ENCODE measurements around the gene MRM3.

GRCh38 chr17:804541-805435, 22.6 kb downstream of the MRM3 start:
- TF ChIP-seq POLR2A (IDR thresholded peaks at IDR 0.05; ENCODE audit: low read depth, low read length) (no peak), POLR2AphosphoS5 (IDR thresholded peaks at IDR 0.05; ENCODE audit: low read depth, low read length) (no peak), TAF1 (IDR thresholded peaks at IDR 0.05; ENCODE audit: borderline replicate concordance, low read depth, low read length) (no peak)

Measured in GM12892 (cell line).